Measurements from ENCODE around the gene ATF3. TPM values are rescaled to one million over a fixed set of nuclear protein-coding genes. Genes with fewer than 3 reads are reported as not detected.

Gene ATF3
- total RNA-seq, 1 experiment from 2014 or later: 19.2 TPM

Other genes starting within 250 kb of the ATF3 start
- 30.8 and 36.5 TPM in 2 replicates for gene PACC1, start 193.9 kb upstream of the ATF3 start, total RNA-seq (2014; rRNA removed; shearing (Covaris generic))
- 101 and 137 TPM in 2 replicates for gene NENF, start 175.8 kb upstream of the ATF3 start, total RNA-seq (2014; rRNA removed; shearing (Covaris generic))
- 5.3 and 7.6 TPM in 2 replicates for gene BATF3, start 91.1 kb downstream of the ATF3 start, total RNA-seq (2014; rRNA removed; shearing (Covaris generic))
- 50.3 and 57.9 TPM in 2 replicates for gene NSL1, start 183.0 kb downstream of the ATF3 start, total RNA-seq (2014; rRNA removed; shearing (Covaris generic))
- 37.5 and 41.1 TPM in 2 replicates for gene TATDN3, start 183.1 kb downstream of the ATF3 start, total RNA-seq (2014; rRNA removed; shearing (Covaris generic))
- gene SPATA45, start 238.9 kb downstream of the ATF3 start, total RNA-seq (2014; rRNA removed; shearing (Covaris generic)): not detected in 2 replicates
- 19.1 and 19.9 TPM in 2 replicates for gene FLVCR1, start 249.5 kb downstream of the ATF3 start, total RNA-seq (2014; rRNA removed; shearing (Covaris generic))

Measured in NCI-H460 (cell line).